ENCODE data around the gene OR5D14.

OR5D14 gene

DNA sequence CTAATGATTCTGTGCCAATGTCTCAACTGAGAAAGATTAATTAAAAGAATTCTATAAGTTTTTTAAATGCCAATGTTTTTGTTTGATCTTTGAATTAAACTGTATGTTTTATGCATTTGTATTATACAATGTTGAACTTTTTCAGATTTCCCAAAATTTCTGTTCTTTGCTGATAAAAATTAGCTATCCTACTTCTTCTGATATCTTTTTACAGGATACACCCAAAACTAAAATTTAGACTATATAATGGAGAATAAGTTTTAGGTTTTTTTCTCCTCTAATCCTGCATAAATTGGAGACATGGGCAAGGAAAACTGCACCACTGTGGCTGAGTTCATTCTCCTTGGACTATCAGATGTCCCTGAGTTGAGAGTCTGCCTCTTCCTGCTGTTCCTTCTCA, 31.6 kb downstream of the OR5D14 start, which contains the start of gene OR5L2:
OR5L2 (plus strand) TSS at position 301 of the 400 bp plus-strand sequence; CDS start at position 301, 0 bp downstream.
- no peak for DNase-seq (ENCODE audit: low read depth)
- TF ChIP-seq, protein P1, sequence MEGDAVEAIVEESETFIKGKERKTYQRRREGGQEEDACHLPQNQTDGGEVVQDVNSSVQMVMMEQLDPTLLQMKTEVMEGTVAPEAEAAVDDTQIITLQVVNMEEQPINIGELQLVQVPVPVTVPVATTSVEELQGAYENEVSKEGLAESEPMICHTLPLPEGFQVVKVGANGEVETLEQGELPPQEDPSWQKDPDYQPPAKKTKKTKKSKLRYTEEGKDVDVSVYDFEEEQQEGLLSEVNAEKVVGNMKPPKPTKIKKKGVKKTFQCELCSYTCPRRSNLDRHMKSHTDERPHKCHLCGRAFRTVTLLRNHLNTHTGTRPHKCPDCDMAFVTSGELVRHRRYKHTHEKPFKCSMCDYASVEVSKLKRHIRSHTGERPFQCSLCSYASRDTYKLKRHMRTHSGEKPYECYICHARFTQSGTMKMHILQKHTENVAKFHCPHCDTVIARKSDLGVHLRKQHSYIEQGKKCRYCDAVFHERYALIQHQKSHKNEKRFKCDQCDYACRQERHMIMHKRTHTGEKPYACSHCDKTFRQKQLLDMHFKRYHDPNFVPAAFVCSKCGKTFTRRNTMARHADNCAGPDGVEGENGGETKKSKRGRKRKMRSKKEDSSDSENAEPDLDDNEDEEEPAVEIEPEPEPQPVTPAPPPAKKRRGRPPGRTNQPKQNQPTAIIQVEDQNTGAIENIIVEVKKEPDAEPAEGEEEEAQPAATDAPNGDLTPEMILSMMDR (IDR thresholded peaks at IDR 0.05; ENCODE audit: insufficient read depth, low read depth, low read length, missing control alignments): no peak
- H3K4me3 ChIP-seq (ENCODE audit: low read depth, low read length): no peak within 1 kb of the TSS

DNA sequence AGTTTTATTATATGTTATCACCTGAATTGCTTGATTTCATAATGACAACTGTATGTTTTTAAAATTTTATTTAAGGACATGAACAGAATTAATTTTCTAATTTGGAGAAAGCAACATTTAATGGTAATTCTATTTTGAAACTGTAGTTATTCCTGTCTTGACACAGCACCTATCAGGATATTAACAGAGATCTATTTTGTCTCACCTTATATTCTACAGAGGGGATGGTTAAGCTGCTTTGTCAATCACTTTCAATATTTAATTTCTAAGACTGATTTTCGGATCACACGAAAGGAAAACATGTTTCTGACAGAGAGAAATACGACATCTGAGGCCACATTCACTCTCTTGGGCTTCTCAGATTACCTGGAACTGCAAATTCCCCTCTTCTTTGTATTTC, 43.1 kb downstream of the OR5D14 start, which contains the start of gene OR5D16:
OR5D16 (plus strand) TSS at position 301 of the 400 bp plus-strand sequence; CDS start at position 301, 0 bp downstream.
- H3K4me3 ChIP-seq (ENCODE audit: low read depth, low read length): no peak within 1 kb of the TSS
- no peak for DNase-seq (ENCODE audit: low read depth)
- TF ChIP-seq, protein P1 (IDR thresholded peaks at IDR 0.05; ENCODE audit: insufficient read depth, low read depth, low read length, missing control alignments): no peak

Data from GM12865 (cell line).